ENCODE measurements around the gene ASB7. TPM values are rescaled to one million over a fixed set of nuclear protein-coding genes. Genes with fewer than 3 reads are reported as not detected.
"Not testable (repeated sequence)": the region's sequence is repeated elsewhere in the genome, so short reads cannot be mapped to it uniquely, and the experiment has no call there.

ASB7 gene
- total RNA-seq, 1 donor from 2014 or later: 23.7 TPM

- no peak for DNase-seq
Measured at GRCh38 chr15:100652116-100652515, 49.7 kb downstream of the ASB7 start.

- peak; percentile 27 for DNase-seq
Measured at GRCh38 chr15:100653608-100654007, 51.2 kb downstream of the ASB7 start.

- DNase-seq: no peak
Measured at GRCh38 chr15:100658895-100659294, 56.5 kb downstream of the ASB7 start.

- no peak for DNase-seq
Measured at GRCh38 chr15:100661156-100661555, 58.8 kb downstream of the ASB7 start.

DNA sequence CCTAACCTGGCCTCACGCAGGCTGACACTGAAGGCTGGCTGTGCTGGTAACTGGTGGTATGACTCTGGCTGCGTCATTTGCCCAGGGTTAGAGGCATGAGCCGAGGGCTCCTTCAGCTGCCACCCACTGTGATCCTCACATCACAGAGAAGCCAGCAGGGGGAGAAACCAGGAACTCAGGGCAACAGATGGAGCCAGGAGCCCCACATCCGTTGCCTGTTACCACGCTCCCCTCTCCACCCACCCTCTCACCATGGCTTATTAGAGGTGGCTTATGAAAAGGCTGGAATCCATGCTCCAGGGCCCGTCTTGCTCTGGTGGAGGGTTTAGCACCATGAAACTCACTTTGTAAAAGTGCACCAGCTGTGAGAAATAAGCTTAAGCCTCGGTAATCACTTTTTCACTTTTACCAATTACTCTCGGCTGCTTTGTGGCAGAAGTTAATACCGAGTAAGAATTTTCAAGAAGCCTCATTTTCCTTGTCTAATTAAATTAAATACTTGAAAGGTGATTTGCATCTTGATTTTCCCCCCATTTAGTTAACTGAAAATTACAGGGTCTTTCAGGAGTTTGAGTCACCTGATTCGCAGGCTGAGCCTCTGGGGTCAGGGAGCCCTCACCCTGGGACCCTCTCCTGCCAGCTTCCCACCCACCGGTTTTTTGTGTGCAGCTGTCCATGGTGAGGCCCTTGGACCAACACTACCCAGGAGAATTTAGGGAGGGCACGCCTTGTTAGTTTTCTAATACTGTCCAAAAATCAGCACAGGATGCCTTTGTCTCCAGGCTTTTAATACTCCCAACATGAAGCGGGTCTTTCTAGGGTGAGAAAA, 60.9 kb downstream of the ASB7 start:
- DNase-seq: peak; percentile 19

DNA sequence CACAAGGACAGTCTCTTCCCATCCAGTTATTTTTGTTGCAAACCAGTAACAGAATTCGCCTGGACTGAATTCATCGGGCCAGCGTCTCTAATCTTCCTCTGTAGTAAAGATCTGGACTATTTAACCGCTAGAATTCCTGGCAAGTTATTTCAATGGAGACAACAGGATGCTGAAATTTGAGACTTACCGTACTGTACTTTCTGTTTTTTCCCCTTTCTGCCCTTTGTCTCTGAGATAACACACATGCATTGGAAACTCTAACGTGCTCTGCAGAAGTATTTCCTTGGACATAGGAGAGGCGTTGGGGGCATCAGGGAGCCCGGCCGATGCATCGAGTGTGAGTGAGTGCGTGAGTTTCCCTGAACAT, 61.5 kb downstream of the ASB7 start:
- DNase-seq: peak; percentile 20

GRCh38 chr15:100665570-100665969, 63.2 kb downstream of the ASB7 start:
- no peak for DNase-seq

DNA sequence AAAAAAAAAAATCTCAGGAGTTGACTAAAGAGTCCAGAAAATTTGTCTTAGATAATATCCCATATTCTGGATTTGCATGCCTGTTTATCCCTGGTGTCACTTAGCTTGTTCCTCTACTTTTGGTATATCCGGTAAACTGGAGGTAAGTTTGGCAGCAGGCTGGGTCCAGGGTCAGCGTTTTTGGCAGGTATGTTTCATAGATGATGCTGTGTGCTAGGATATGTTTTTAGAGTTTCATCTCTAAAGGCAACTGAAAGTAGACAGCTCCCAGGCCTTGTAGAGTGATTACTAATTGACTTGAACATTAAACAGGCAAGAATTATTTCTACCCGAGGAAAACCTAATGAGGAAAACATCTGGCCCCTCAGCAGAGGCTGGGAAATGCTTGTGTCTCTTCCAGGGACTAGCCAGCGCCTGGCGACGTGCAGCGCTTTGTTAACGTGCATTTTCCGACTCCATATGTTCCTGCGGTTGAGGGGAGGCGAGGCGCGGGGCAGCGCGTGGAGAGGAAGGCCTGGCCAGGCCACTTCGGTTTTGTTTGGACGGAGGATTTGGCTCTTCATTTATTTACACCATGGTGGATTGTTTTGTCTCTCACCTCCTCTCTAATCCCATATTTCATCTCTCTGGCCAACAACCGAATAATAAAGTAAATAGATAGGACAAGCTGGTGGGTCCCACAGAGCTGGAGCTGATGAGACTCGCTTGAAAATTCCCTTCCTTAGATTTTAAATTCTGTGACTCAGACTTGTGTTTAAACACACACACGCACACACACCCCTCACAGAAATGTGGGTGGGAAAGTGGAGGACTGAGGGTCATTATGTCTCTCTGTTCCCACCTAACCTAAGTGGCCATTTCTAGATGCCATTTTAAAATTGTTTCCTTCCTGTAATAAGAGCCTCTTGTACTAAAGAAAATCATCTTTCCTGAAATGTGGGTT, 65.3 kb downstream of the ASB7 start:
- DNase-seq: no peak

- no peak for DNase-seq
Measured at GRCh38 chr15:100668348-100668745, 66.0 kb downstream of the ASB7 start.

DNA sequence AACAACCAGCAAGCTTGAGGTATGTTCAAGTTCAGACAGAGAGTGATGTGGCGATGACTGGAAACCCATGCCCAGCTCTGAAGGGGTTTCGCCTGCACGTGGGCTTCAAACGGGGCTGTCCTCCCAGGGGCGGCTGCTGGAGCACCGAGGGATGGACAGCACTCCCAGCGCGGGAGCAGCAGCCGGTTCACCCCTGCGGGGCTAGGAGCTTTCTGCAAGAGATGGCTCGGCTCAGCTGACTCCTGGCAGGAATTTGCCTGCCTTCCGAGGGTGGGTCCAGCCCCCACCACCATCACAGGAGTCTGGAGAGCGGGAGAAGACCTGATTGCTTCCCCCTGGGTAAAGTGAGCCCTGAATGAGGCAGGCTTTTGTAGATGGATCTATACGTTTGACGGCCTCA, 66.9 kb downstream of the ASB7 start:
- no peak for DNase-seq

DNA sequence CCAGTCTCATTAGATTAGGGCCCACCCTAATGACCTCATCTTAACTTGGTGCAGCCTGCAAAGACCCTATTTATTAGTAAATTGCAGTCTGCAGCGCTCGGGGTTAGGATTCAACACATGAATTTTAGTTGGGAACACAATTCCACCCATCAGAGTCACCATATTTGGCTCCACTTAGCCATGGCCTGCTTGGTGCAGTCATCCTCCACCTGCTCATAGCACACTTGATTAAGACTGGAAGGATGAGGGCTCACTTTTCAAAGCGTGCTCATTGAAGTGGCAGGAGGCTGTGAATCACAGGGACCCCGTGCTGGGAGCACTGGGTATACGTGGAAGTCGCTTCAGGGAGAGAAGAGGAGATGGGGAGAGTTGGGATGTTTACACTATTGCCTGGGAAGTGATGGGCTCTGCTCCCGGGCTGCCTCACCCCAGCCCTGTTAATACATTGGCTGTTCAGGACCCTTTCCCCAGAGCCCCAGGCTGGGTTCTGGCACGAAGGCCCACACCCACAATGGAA, 68.2 kb downstream of the ASB7 start:
- no peak for DNase-seq

DNA sequence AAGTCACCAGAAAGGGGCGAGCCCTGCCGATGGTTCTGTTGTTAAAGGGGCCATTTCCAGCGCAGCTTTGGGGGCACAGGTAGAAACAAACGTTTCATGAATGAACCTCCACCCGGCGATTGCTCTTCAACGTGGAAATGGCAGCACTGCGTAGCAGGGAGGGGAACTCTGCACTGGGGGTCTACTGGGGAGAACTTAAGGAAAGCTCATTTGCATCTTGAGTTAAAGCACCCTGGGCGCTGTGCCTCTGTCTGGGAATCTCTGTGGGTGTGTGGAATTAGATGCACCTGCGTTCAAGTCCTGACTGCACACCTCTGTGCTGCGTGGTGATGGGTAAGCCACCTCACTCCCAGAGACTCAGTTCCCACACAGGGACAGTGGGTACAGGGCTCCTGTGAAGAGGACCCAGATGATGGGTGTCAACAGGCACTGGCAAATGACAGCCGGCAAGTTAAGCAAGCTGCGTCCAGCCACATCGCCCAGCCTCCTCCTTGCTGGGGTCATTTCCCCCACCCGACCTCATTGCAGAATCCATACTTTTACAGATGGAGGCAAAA, 68.8 kb downstream of the ASB7 start:
- no peak for DNase-seq

DNA sequence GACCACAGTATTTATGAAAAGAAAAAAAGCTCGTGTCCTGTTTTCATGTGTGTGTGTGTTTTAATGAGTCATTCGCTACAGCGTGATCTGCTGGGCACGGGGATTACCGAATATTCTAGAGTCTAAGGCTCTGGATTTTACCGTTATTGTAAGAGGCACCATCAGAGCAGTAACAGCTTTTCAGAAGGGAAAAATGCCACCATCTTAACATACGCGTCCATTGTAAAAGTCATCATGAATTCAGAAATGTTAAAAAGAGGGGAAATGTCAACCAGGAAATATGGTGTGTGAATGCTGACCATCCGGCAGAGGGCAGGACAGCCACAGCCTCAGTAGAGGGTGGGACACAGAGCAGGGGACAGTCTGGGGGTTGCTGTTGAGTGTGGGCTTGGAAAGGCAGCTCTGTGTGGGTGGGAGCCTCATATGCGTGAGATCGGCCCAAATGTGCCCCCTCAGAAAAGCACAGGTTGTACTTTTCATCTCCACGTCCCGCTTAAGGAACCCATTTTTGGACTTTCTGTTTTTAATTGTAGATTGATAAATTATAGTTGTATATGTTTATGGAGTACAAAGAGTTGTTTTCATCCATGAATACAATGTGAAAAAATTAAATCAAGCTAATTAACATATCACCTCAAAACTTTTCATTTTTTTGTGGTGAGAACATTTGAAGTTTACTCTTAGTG, 69.6 kb downstream of the ASB7 start:
- peak; percentile 72 for DNase-seq

- DNase-seq: no peak
Measured at GRCh38 chr15:100672959-100673358, 70.6 kb downstream of the ASB7 start.

DNA sequence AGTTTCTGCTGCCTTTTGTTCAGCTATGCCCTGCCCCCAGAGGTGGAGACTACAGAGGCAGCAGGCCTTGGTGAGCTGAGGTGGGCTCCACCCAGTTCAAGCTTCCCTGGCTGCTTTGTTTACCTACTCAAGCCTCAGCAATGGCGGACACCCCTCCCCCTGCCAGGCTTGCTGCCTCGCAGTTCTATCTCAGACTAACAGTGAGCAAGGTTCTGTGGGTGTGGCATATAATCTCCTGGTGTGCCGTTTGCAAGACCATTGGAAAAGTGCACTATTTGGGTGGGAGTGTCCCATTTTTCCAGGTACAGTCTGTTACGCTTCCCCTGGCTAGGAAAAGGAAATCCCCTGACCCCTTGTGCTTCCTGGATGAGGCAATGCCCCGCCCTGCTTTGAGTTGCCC, 76.8 kb downstream of the ASB7 start:
- not testable (repeated sequence) for DNase-seq

- no peak for DNase-seq
Measured at GRCh38 chr15:100680726-100681125, 78.3 kb downstream of the ASB7 start.

DNA sequence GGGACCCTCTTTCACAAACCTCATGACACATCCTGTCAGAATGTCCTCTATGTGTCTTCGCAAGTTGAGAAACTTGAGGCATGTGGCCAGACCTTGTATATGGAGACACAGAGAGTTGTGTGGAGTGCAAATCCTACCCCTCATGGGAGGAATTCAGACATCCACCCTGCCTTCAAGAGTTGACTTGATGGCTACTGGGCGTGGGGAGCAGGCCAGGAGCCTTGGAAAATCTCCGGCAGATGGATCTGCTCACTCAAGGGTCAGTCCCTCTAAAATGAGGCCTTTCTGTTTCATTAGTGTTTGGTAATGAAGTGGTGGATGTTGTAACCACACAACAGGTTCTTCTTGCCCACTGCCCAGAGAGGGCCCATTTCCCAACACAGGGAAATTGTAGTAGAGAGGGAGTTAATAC, 79.0 kb downstream of the ASB7 start:
- no peak for DNase-seq

- no peak for DNase-seq
Measured at GRCh38 chr15:100682468-100682867, 80.1 kb downstream of the ASB7 start.

DNA sequence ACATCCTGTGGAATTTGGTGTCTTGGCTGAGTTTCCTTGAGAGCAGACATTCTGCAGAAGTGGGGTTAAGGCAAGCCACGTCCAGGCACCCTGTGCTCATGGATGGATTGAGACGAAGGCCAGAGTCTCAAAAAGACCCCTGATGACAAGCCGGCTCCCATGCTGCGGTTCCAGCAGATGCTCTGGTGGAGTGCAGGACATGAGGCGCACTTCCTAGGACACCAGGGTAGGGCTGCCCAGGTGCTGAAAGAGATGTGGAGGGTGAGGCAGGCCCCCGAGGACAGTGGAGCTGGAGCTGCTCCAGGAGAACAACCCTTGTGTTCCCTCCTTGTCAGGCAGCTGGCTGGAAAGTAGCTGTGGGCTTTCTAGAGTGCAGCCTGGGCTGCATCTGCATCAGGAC, 81.0 kb downstream of the ASB7 start:
- no peak for DNase-seq

GRCh38 chr15:100684591-100684990, 82.2 kb downstream of the ASB7 start:
- DNase-seq: no peak

DNA sequence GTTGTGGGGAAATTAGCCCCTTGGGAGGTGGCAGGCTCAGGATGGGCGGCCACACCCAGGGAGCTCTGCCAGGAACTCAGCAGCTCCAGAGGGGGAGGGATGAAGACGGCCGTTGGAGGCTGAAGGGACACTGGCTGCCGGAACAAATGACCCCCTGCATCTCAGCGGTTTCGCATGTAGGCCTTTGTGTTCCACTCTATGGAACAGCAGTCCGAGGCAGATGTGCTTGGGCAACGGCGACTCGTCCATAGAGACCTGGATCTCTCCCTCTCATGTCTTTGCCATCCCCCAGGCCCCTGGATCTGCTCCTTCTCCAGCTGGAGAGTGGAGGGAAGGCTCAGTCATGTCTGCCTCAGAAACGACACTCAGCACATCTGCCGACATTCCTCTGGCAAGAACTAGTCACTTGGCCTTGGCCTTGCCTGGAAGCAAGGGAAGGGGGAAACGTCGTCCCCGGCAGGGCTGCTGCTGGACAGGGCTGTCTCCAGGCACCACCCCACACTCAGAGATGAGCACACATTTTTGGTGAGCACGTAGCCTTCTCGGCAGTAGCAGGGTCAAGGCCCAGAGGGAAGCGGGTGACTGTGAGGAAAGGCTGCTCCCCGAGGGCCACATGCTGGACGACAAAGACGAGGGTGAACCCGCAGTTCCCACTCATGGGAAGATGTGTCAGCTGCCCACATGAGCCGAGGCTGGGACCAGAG, 83.8 kb downstream of the ASB7 start:
- no peak for DNase-seq
